ENCODE measurements around the gene PTGDR2. TPM values are rescaled to one million over a fixed set of nuclear protein-coding genes. Genes with fewer than 3 reads are reported as not detected.

Gene PTGDR2
- total RNA-seq, 1 donor from 2014 or later, result not detected

GRCh38 chr11:60844045-60844869 is 11.5 kb downstream of the PTGDR2 start:
- H3K36me3 ChIP-seq, result peaks cover 6 to 17% of the 10 kb centered on the region in 2 donors
- H3K27ac ChIP-seq, result no peak overlapping the region
- H3K27me3 ChIP-seq, result no peaks in the 10 kb centered on the region
- no peaks in the 10 kb centered on the region for H3K9me3 ChIP-seq
- H3K4me1 ChIP-seq, result peaks cover 19 to 24% of the 10 kb centered on the region in 2 donors
- intact Hi-C loops (cut with DNase I), result loop anchor here (5.0 kb wide), 1 partner anchor 318 kb away; the partner anchor contains the start of gene VPS37C
- TF ChIP-seq, protein P1, sequence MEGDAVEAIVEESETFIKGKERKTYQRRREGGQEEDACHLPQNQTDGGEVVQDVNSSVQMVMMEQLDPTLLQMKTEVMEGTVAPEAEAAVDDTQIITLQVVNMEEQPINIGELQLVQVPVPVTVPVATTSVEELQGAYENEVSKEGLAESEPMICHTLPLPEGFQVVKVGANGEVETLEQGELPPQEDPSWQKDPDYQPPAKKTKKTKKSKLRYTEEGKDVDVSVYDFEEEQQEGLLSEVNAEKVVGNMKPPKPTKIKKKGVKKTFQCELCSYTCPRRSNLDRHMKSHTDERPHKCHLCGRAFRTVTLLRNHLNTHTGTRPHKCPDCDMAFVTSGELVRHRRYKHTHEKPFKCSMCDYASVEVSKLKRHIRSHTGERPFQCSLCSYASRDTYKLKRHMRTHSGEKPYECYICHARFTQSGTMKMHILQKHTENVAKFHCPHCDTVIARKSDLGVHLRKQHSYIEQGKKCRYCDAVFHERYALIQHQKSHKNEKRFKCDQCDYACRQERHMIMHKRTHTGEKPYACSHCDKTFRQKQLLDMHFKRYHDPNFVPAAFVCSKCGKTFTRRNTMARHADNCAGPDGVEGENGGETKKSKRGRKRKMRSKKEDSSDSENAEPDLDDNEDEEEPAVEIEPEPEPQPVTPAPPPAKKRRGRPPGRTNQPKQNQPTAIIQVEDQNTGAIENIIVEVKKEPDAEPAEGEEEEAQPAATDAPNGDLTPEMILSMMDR (IDR thresholded peaks at IDR 0.05), result no peak
- DNase-seq (ENCODE audit: low spot score in 2 of 2), result no peak
- peak overlapping the region in 1 of 2 donors; percentile 94 for H3K4me3 ChIP-seq

DNA sequence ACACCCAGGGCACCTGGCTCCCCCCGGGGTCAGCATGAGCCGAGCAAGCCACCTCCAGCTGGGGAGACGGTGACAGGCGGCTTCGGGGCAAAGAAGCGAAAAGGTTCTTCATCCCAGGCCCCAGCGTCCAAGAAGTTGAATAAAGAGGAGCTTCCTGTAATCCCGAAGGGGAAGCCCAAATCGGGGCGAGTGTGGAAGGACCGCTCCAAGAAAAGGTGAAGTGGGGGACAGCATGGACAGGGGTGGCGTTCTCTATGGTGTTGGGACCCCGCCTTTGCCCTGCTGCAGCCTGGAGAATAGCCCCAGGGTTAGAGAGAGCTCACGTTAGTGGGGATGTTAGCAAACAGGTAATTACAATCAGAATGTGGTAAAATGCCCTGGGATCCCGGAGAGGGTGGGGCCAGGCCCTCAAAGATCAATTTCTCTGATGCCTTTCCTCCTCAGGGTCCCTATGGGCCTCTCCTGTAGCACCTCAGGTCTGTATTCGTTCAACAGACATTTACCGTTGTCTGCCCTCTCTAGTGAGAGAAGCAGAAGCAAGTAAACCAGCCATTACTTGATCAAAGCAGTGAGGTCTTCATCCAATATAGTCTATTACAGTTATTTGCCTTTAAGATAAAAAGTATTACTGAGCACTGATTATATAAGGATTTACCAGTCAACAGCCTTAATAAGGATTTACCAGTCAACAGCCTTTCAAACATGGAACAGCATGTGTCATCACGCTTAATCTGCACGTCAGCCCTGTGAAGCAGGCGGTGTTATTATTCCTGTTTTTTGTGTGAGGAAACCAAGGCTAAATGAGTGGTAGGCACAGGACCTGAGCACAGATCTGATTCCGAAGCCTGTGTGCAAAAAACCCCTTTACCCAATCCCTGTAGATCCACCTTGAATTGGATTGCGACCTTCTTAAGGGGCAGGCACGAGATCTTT is 12.8 kb downstream of the PTGDR2 start:
- H3K4me1 ChIP-seq, result peaks cover 19 to 24% of the 10 kb centered on the region in 2 donors
- H3K27ac ChIP-seq, result peak overlapping the region; percentile 66 to 73
- H3K27me3 ChIP-seq, result no peaks in the 10 kb centered on the region
- H3K4me3 ChIP-seq, result peak overlapping the region; percentile 76 to 94
- DNase-seq (ENCODE audit: low spot score in 2 of 2), result no peak
- peaks cover 0 to 4% of the 10 kb centered on the region in 2 donors for H3K36me3 ChIP-seq
- TF ChIP-seq, protein P1 (IDR thresholded peaks at IDR 0.05), result no peak
- no peaks in the 10 kb centered on the region for H3K9me3 ChIP-seq
- intact Hi-C loops (cut with DNase I), result loop anchor here (5.0 kb wide), 1 partner anchor 319 kb away; the partner anchor contains the start of gene VPS37C

GRCh38 chr11:60841797-60842667 is 13.7 kb downstream of the PTGDR2 start, which contains the start of gene CCDC86:
Gene CCDC86, plus strand, starts transcription at chr11:60842113. Its CDS starts 12 bp downstream, at chr11:60842125.
- Histone ChIP-seq H3K27me3 (no peaks in the 10 kb centered on the region), H3K4me1 (peaks cover 19 to 24% of the 10 kb centered on the region in 2 donors), H3K27ac (peak within 1 kb of the TSS; percentile 66 to 73), H3K36me3 (no peaks in the 10 kb centered on the region), H3K4me3 (peak within 1 kb of the TSS; percentile 76 to 94), H3K9me3 (no peaks in the 10 kb centered on the region)
- peak; percentile 90 to 98 for DNase-seq (ENCODE audit: low spot score in 2 of 2)
- intact Hi-C loops (cut with DNase I), result loop anchor here (1.0 to 5.0 kb wide), 3 partner anchors 64 to 320 kb away; partner anchors contain the start of genes PRPF19 and VPS37C
- TF ChIP-seq, protein P1 (IDR thresholded peaks at IDR 0.05), result no peak

- intact Hi-C loops (cut with DNase I), result loop anchor here (1.0 to 5.0 kb wide), 3 partner anchors 66 to 322 kb away; partner anchors contain the start of genes PRPF19 and VPS37C
- no peaks in the 10 kb centered on the region for H3K36me3 ChIP-seq
- no peak for DNase-seq (ENCODE audit: low spot score in 2 of 2)
- H3K4me1 ChIP-seq, result peaks cover 19 to 24% of the 10 kb centered on the region in 2 donors
- H3K27me3 ChIP-seq, result no peaks in the 10 kb centered on the region
- no peaks in the 10 kb centered on the region for H3K9me3 ChIP-seq
- TF ChIP-seq, protein P1 (IDR thresholded peaks at IDR 0.05), result no peak
- H3K27ac ChIP-seq, result peak overlapping the region; percentile 66 to 73
- peak overlapping the region; percentile 76 to 94 for H3K4me3 ChIP-seq
Observed at GRCh38 chr11:60840470-60841430, 15.0 kb downstream of the PTGDR2 start.

Data from ascending aorta (tissue), 2 donors.